GM12878 (cell line): ENCODE data around the gene PIF1. TPM values are rescaled to one million over a fixed set of nuclear protein-coding genes. Genes with fewer than 3 reads are reported as not detected.

ENCODE experiments used
- ATAC-seq: fragments of 200-7000 bp; cut with Tn5 transposase; 3 replicates; pipeline ENCODE4 v1.9.1; 2020; ENCODE audit warnings: mild to moderate bottlenecking, moderate library complexity
- BruUV-seq: library from RNA; stranded (reverse); fragments of 400-500 nt; replicated peaks from 2 replicates; lab custom pipeline; 2021; lab: Mats Ljungman, UMichigan
- CTCF ChIA-PET: fragments of 300-600 bp; sonication (Branson Sonifier 250); formaldehyde crosslinking; extraction: SDS; loops from one replicate; lab custom pipeline; 2021; ENCODE audit warnings: inconsistent platforms; lab: Yijun Ruan, JAX
- POLR2A ChIA-PET: fragments of 350-600 bp; formaldehyde crosslinking; extraction: SDS; loops from one replicate; lab custom pipeline; 2021; ENCODE audit warnings: inconsistent platforms; lab: Charles Lee
- RAD21 ChIA-PET: fragments of 300-600 bp; sonication (Branson Sonifier 250); formaldehyde crosslinking; loops from one replicate; lab custom pipeline; 2023; ENCODE audit warnings: antibody characterized with exemption; ENCODE audit not compliant: unreplicated experiment; lab: Charles Lee
- SMC1A ChIA-PET: fragments of 300-600 bp; sonication (Branson Sonifier 250); formaldehyde crosslinking; loops from one replicate; lab custom pipeline; 2023; ENCODE audit not compliant: unreplicated experiment, uncharacterized antibody; lab: Charles Lee
- DNase-seq: peaks from one replicate; pipeline ENCODE4 v3.0.0-alpha.2; 2011; ENCODE audit warnings: low read depth, low spot score
- FAIRE-seq: peaks from 3 replicates; lab custom pipeline; 2011; peaks lifted over from hg19 to GRCh38; lab: Jason Lieb, UNC
- H2AFZ ChIP-seq: 2 replicates; pipeline ENCODE4 v1.6.0; 2011; ENCODE audit warnings: low read depth, low read length, control low read depth; ENCODE audit not compliant: control insufficient read depth
- H3K27ac ChIP-seq: 2 replicates; pipeline ENCODE4 v1.5.1; 2011; ENCODE audit warnings: control low read depth; ENCODE audit not compliant: control insufficient read depth, insufficient read depth
- H3K27me3 ChIP-seq, 2 experiments: replicated peaks in 1 of 2; 2 replicates each; pipeline versions ENCODE4 v1.6.0 to v1.6.1; 2011; ENCODE audit warnings: low read length in 1 of 2; ENCODE audit not compliant: control insufficient read depth in 2 of 2, insufficient read depth in 2 of 2
- H3K36me3 ChIP-seq, 2 experiments: 2 replicates each; pipeline ENCODE4 v1.5.1; 2011; ENCODE audit warnings: low read length in 1 of 2; ENCODE audit not compliant: control insufficient read depth in 2 of 2, insufficient read depth in 2 of 2
- H3K4me1 ChIP-seq: 2 replicates; pipeline ENCODE4 v1.6.1; 2011; ENCODE audit warnings: mild to moderate bottlenecking, low read length, moderate library complexity, mixed read lengths; ENCODE audit not compliant: control insufficient read depth, insufficient read depth
- H3K4me2 ChIP-seq: 2 replicates; pipeline ENCODE4 v1.6.0; 2011; ENCODE audit warnings: control low read depth; ENCODE audit not compliant: control insufficient read depth, insufficient read depth
- H3K4me3 ChIP-seq: fragments of 200-600 bp; sonication (generic); 2 replicates; pipeline ENCODE4 v1.5.1; 2016
- H3K79me2 ChIP-seq: 2 replicates; pipeline ENCODE4 v1.6.0; 2011; ENCODE audit warnings: low read length; ENCODE audit not compliant: control insufficient read depth, insufficient read depth
- H3K9ac ChIP-seq: 2 replicates; pipeline ENCODE4 v1.8.0; 2011; ENCODE audit warnings: low read length, control low read depth, mixed read lengths; ENCODE audit not compliant: control insufficient read depth, insufficient read depth
- H3K9me3 ChIP-seq: replicated peaks from 3 replicates; pipeline ENCODE4 v1.5.1; 2011; ENCODE audit warnings: mild to moderate bottlenecking, low read length; ENCODE audit not compliant: control insufficient read depth, insufficient read depth
- H4K20me1 ChIP-seq: 2 replicates; pipeline ENCODE4 v1.6.0; 2011; ENCODE audit not compliant: control insufficient read depth, insufficient read depth
- CBFB ChIP-seq: IDR thresholded peaks from 2 replicates; pipeline ENCODE4 v1.6.1; 2016; ENCODE audit warnings: antibody characterized with exemption, low read depth
- CBX3 ChIP-seq: fragments of 200-600 bp; sonication (generic); IDR thresholded peaks from 2 replicates; pipeline ENCODE4 v1.6.1; 2016; ENCODE audit warnings: low read depth, borderline replicate concordance
- CEBPB ChIP-seq, 2 experiments: fragments of 150-350 bp in 1 of 2; IDR thresholded peaks; 2 replicates each; pipeline ENCODE4 v1.6.1; 2012 to 2014; ENCODE audit warnings: low read depth in 2 of 2, low read length in 2 of 2, borderline replicate concordance in 1 of 2, inconsistent platforms in 1 of 2
- CHD1 ChIP-seq: IDR thresholded peaks from 2 replicates; pipeline ENCODE4 v1.6.1; 2012; ENCODE audit warnings: low read depth, low read length, improper control_type of control experiment
- CHD2 ChIP-seq: IDR thresholded peaks from 2 replicates; pipeline ENCODE4 v1.6.1; 2011; ENCODE audit warnings: low read depth, low read length, improper control_type of control experiment, borderline replicate concordance
- E2F4 ChIP-seq: IDR thresholded peaks from 2 replicates; pipeline ENCODE4 v1.6.1; 2012; ENCODE audit warnings: low read depth, low read length, improper control_type of control experiment
- E4F1 ChIP-seq: fragments of 450-650 bp; IDR thresholded peaks from 2 replicates; pipeline ENCODE4 v1.6.1; 2018; ENCODE audit warnings: borderline replicate concordance, mild to moderate bottlenecking; ENCODE audit not compliant: partially characterized antibody
- IKZF1 ChIP-seq: fragments of 450-650 bp; conservative IDR thresholded peaks from 2 replicates; pipeline ENCODE4 v1.6.1; 2017; ENCODE audit warnings: antibody characterized with exemption, mild to moderate bottlenecking
- MEF2A ChIP-seq: IDR thresholded peaks from 2 replicates; pipeline ENCODE4 v1.6.1; 2011; ENCODE audit warnings: low read depth, mild to moderate bottlenecking, low read length, moderate library complexity; ENCODE audit not compliant: insufficient read depth
- MLLT1 ChIP-seq: fragments of 450-650 bp; IDR thresholded peaks from 2 replicates; pipeline ENCODE4 v1.6.1; 2016; ENCODE audit warnings: mild to moderate bottlenecking
- NFYB ChIP-seq: IDR thresholded peaks from 2 replicates; pipeline ENCODE4 v1.6.1; 2011; ENCODE audit warnings: low read depth, mild to moderate bottlenecking, low read length, improper control_type of control experiment, moderate library complexity; ENCODE audit not compliant: insufficient read depth
- PBX3 ChIP-seq: IDR thresholded peaks from 2 replicates; pipeline ENCODE4 v1.6.1; 2011; ENCODE audit warnings: mild to moderate bottlenecking, low read depth, low read length, moderate library complexity; ENCODE audit not compliant: insufficient replicate concordance
- POLR2AphosphoS2 ChIP-seq: IDR thresholded peaks from 2 replicates; pipeline ENCODE4 v1.6.1; 2011; ENCODE audit warnings: low read depth, mild to moderate bottlenecking, low read length, improper control_type of control experiment, moderate library complexity
- RAD21 ChIP-seq: IDR thresholded peaks from 2 replicates; pipeline ENCODE4 v1.6.1; 2011; ENCODE audit warnings: mild to moderate bottlenecking, low read depth, low read length, moderate library complexity; ENCODE audit not compliant: insufficient read depth
- SIN3A ChIP-seq: IDR thresholded peaks from 2 replicates; pipeline ENCODE4 v1.6.1; 2012; ENCODE audit warnings: low read depth, low read length, improper control_type of control experiment
- SPI1 ChIP-seq: IDR thresholded peaks from 2 replicates; pipeline ENCODE4 v1.6.1; 2011; ENCODE audit warnings: low read depth, mild to moderate bottlenecking, low read length, moderate library complexity, borderline replicate concordance; ENCODE audit not compliant: insufficient read depth
- ZNF217 ChIP-seq: fragments of 450-650 bp; IDR thresholded peaks from 2 replicates; pipeline ENCODE4 v1.6.1; 2017; ENCODE audit warnings: antibody characterized with exemption, mild to moderate bottlenecking
- WGBS: methylation state at CpG from one replicate; pipeline ENCODE4 v1.1.6; 2016; ENCODE audit warnings: low lambda C conversion rate; ENCODE audit not compliant: insufficient replicate concordance, insufficient coverage; ENCODE audit errors: missing lambda C conversion rate; 5-methylcytosine and 5-hydroxymethylcytosine counted together
- in situ Hi-C: fragments of 300-500 bp; cut with MboI; formaldehyde crosslinking; loops from 9 replicates; pipeline ENCODE4 v1.14.3; 2018; ENCODE audit warnings: mixed read lengths
- intact Hi-C: fragments of 100-400 bp; cut with micrococcal nuclease; formaldehyde crosslinking; loops from one replicate; pipeline ENCODE4 v1.14.2; 2022; ENCODE audit not compliant: unreplicated experiment
- polyA plus RNA-seq, 11 experiments: library from polyadenylated mRNA; depleted of rRNA in 4 of 11; unstranded in 6 of 11; stranded (reverse) in 5 of 11; fragments of >200 nt; fragmentation: Nextera tagmentation in 4 of 11; fragmentation: Illumina TruSeq in 1 of 11; extraction: Ambion mirVana in 4 of 11; extraction: Trizol in 1 of 11; gene quantifications; 1 replicate in 1 of 11; 2 replicates in 10 of 11; pipeline versions ENCODE4 v1.2.1 to v1.2.3, GENCODE V29; 2011 to 2016; ENCODE audit warnings: inconsistent platforms in 2 of 11, missing spikeins in 2 of 11, low read depth in 1 of 11
- total RNA-seq, 4 experiments: library from RNA; depleted of rRNA in 3 of 4; stranded (reverse); fragments of >200 nt in 3 of 4; fragmentation: Illumina TruSeq in 1 of 4; extraction: Trizol in 1 of 4; gene quantifications; 2 replicates each; pipeline versions ENCODE4 v1.2.1 to v1.2.3, GENCODE V29; 2013 to 2021

PIF1 gene
- total and polyA plus RNA-seq, 10 of the 15 experiments (the other 5 are each of a cell fraction or from before 2014, with no cell fraction given), result 3.7 to 68.9 (median 31.1) TPM

GRCh38 chr15:64842986-64843561, 17.6 kb upstream of the PIF1 start:
- Histone ChIP-seq H2AFZ (no peak overlapping the region), H3K9me3 (no peaks in the 10 kb centered on the region), H3K27me3 (no peaks in the 10 kb centered on the region), H4K20me1 (no peaks in the 10 kb centered on the region), H3K79me2 (peaks cover 63% of the 10 kb centered on the region), H3K27ac (peak overlapping the region; percentile 67), H3K4me3 (peak overlapping the region; percentile 99), H3K9ac (peak overlapping the region; percentile 81), H3K4me1 (peaks cover 26% of the 10 kb centered on the region), H3K36me3 (no peaks in the 10 kb centered on the region), H3K4me2 (peak overlapping the region; percentile 99)
- peak; percentile 9 for ATAC-seq
- ChIA-PET RAD21 (interaction anchor here (0.7 to 6.8 kb wide), 12 partner anchors 17 to 166 kb away, joined by 3 to 129 read pairs (median 10); partner anchors contain the start of gene PIF1), CTCF (interaction anchor here (0.7 to 5.1 kb wide), 8 partner anchors 8 to 195 kb away, joined by 3 to 78 read pairs (median 15); no protein-coding TSS in a partner anchor), POLR2A (interaction anchor here (0.6 to 5.3 kb wide), 12 partner anchors 8 to 140 kb away, joined by 3 to 127 read pairs (median 4); partner anchors contain the start of gene PIF1), SMC1A (interaction anchor here (0.8 to 6.5 kb wide), 12 partner anchors 8 to 56 kb away, joined by 3 to 116 read pairs (median 4); partner anchors contain the start of gene PIF1)
- in situ Hi-C loops (no loop called here), intact Hi-C loops (no loop called here)
- WGBS, result 0% methylated on average over 7 of the region's 7 CpGs
- FAIRE-seq, result no peak
- BruUV-seq, result no TSS peak
- DNase-seq, result no peak
- TF ChIP-seq NFYB (peak; percentile 67; the same call in 1 of the 2 replicates), MLLT1 (no peak), SIN3A (no peak), PBX3 (no peak), E4F1 (no peak), SPI1 (peak; percentile 85), RAD21 (no peak), CEBPB (IDR thresholded peaks at IDR 0.05; ENCODE audit: borderline replicate concordance in 1 of 2, low read depth in 2 of 2, low read length in 2 of 2) (no peak), CHD1 (no peak), IKZF1 (peak; percentile 47), MEF2A (no peak), CBFB (0 out of 2 replicates have a peak, but pooled peaks have one; percentile 16), POLR2AphosphoS2 (no peak), CHD2 (no peak), ZNF217 (no peak), CBX3 (no peak), E2F4 (no peak)
